Endodermal cell (in vitro differentiated cells): Measurements from ENCODE around the gene DENND1A. TPM values are rescaled to one million over a fixed set of nuclear protein-coding genes. Genes with fewer than 3 reads are reported as not detected.

Source experiments
- DNase-seq: peaks from one replicate; pipeline ENCODE4 v3.0.0-alpha.2; 2017
- H3K27ac ChIP-seq: 2 replicates; pipeline ENCODE4 v1.5.1; 2013; ENCODE audit warnings: mild to moderate bottlenecking, low read depth, low read length, moderate library complexity
- H3K27me3 ChIP-seq: 2 replicates; pipeline ENCODE4 v1.6.1; 2013; ENCODE audit warnings: mild to moderate bottlenecking, low read length, moderate library complexity; ENCODE audit not compliant: insufficient read depth, control insufficient read depth, poor library complexity, severe bottlenecking
- H3K36me3 ChIP-seq: 2 replicates; pipeline ENCODE4 v1.7.0; 2013; ENCODE audit warnings: mild to moderate bottlenecking, low read length, moderate library complexity; ENCODE audit not compliant: control insufficient read depth, insufficient read depth
- H3K4me1 ChIP-seq: one replicate; pipeline ENCODE4 v1.7.0; 2013; ENCODE audit warnings: low read length; ENCODE audit not compliant: control insufficient read depth, insufficient read depth
- H3K4me3 ChIP-seq: 2 replicates; pipeline ENCODE4 v1.5.1; 2013; ENCODE audit warnings: mild to moderate bottlenecking, low read length, moderate library complexity
- H3K9ac ChIP-seq: 2 replicates; pipeline ENCODE4 v1.6.1; 2013; ENCODE audit warnings: mild to moderate bottlenecking, low read length, moderate library complexity; ENCODE audit not compliant: poor library complexity, severe bottlenecking; ENCODE audit errors: extremely low read depth
- H3K9me3 ChIP-seq: 2 replicates; pipeline ENCODE4 v1.6.1; 2013; ENCODE audit warnings: mild to moderate bottlenecking, low read length, moderate library complexity; ENCODE audit not compliant: control insufficient read depth
- H3K27ac Mint-ChIP-seq: 2 replicates; pipeline ENCODE4 v1.8.0; 2020; ENCODE audit warnings: mixed read lengths
- H3K27me3 Mint-ChIP-seq: 2 replicates; pipeline ENCODE4 v1.8.0; 2021; ENCODE audit warnings: mild to moderate bottlenecking, mixed read lengths; ENCODE audit not compliant: insufficient read depth
- H3K36me3 Mint-ChIP-seq: 2 replicates; pipeline ENCODE4 v1.8.0; 2020; ENCODE audit warnings: low read depth, mixed read lengths
- H3K4me1 Mint-ChIP-seq: 2 replicates; pipeline ENCODE4 v1.8.0; 2020; ENCODE audit warnings: mixed read lengths
- H3K4me3 Mint-ChIP-seq: 2 replicates; pipeline ENCODE4 v1.8.0; 2020; ENCODE audit warnings: mild to moderate bottlenecking, moderate library complexity, mixed read lengths
- H3K9me3 Mint-ChIP-seq: 2 replicates; pipeline ENCODE4 v1.8.0; 2020; ENCODE audit warnings: mild to moderate bottlenecking, mixed read lengths
- CTCF ChIP-seq: fragments of 200-600 bp; sonication (generic); conservative IDR thresholded peaks from 2 replicates; pipeline ENCODE4 v1.5.0; 2021; ENCODE audit warnings: antibody characterized with exemption, mild to moderate bottlenecking
- WGBS, 2 experiments: methylation state at CpG; one replicate each; pipeline versions ENCODE4 v1.1.5 to v1.1.7; 2013; ENCODE audit warnings: missing lambda C conversion rate in 2 of 2, mixed read lengths in 1 of 2; ENCODE audit not compliant: insufficient coverage in 1 of 2, insufficient read length in 1 of 2; 5-methylcytosine and 5-hydroxymethylcytosine counted together
- total RNA-seq, 2 donors: library from RNA; stranded (reverse); fragmentation: NEBNext Ultra II Directional in 1 of 2; extraction: Animal tissue kit (Norgen Biotek cat#: 25700) in 1 of 2; gene quantifications; 2 replicates in 1 of 2; 3 replicates in 1 of 2; pipeline ENCODE4 v1.2.1, GENCODE V29; 2021

Gene DENND1A
- total RNA-seq, 2 donors from 2014 or later: 29.5 to 38.4 TPM

DNA sequence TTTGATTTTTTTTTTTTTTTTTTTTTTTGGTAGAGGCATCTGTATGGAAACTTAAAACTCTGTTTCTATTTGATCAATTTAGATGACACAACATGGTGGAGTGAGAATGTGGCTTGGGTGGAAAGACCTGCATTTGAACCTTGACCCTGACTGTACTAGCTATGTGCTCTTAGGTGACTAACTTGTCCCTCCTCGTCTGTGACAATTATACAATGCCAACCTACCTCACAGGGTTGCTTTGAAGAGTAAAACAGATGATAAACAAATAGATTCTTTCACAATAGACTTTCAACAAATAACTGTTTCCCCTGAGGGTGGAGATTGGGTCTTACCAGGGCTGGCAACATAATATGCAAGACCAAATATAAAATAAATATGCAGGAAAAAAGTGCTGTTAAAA, 464.6 kb downstream of the DENND1A start:
- H3K27ac Mint-ChIP-seq: no peak overlapping the region
- no peak overlapping the region for H3K4me3 Mint-ChIP-seq
- Histone ChIP-seq H3K36me3 (no peaks in the 10 kb centered on the region), H3K27ac (no peak overlapping the region), H3K9me3 (no peaks in the 10 kb centered on the region), H3K4me3 (no peak overlapping the region), H3K9ac (no peak overlapping the region), H3K4me1 (peaks cover 10% of the 10 kb centered on the region), H3K27me3 (no peaks in the 10 kb centered on the region)
- no peaks in the 10 kb centered on the region for H3K27me3 Mint-ChIP-seq
- DNase-seq: no peak
- peaks cover 38% of the 10 kb centered on the region for H3K4me1 Mint-ChIP-seq
- H3K9me3 Mint-ChIP-seq: no peaks in the 10 kb centered on the region
- TF ChIP-seq CTCF: no peak
- 100% methylated on average over 1 of the region's 1 CpG; no CpG with 5 or more reads in 1 of the 2 experiments for WGBS, 2 experiments
- H3K36me3 Mint-ChIP-seq: no peaks in the 10 kb centered on the region

DNA sequence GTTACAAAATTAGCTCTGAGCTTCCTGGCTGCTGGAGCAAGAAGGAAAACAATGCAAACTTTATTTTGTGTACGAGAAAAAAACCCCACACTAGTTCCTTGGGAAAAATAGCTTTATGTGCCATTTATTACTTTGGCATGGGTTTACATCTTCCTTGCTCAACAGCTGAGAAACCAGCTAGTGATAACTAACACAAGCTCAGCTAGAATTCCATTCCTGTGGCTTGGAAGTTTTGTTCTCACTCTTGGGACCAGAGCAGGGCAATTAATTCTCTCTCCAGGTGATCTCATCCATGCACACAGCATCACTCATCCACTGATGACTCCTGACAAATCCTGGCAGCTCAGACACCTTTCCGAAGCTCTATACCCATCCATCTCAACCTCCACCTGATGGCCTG, 469.8 kb downstream of the DENND1A start:
- no peak for DNase-seq
- Histone ChIP-seq H3K4me1 (peaks cover 10% of the 10 kb centered on the region), H3K27ac (no peak overlapping the region), H3K36me3 (no peaks in the 10 kb centered on the region), H3K27me3 (no peaks in the 10 kb centered on the region), H3K9me3 (no peaks in the 10 kb centered on the region), H3K9ac (no peak overlapping the region), H3K4me3 (no peak overlapping the region)
- TF ChIP-seq CTCF: no peak
- Mint-ChIP-seq H3K27me3 (no peaks in the 10 kb centered on the region), H3K36me3 (no peaks in the 10 kb centered on the region), H3K27ac (no peak overlapping the region), H3K9me3 (no peaks in the 10 kb centered on the region), H3K4me3 (no peak overlapping the region), H3K4me1 (peaks cover 17% of the 10 kb centered on the region)
- WGBS, 2 experiments: 90 to 92% methylated on average over 2 of the region's 2 CpGs

DNA sequence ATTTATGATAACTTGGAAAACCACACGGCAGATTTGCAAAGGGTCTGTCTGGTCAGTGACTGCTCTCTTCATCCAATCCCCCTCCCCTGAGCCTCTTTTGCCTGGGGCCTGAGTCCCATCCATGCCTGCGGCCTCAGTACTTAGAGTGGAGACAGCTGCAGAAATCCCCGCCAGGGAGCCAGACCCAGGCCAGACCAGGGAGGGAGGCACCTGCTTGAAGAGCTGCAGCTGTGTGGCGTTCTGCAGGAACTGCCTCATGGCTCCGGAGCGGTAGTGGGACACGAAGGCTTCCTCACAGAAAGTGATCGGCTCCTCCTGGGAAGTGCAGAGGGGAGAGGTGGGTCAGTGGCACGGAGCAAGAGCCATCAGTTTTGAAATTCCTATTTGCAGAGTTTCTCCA, 472.3 kb downstream of the DENND1A start:
- Mint-ChIP-seq H3K9me3 (no peaks in the 10 kb centered on the region), H3K4me3 (no peak overlapping the region), H3K27ac (no peak overlapping the region), H3K27me3 (no peaks in the 10 kb centered on the region), H3K4me1 (peaks cover 10% of the 10 kb centered on the region), H3K36me3 (no peaks in the 10 kb centered on the region)
- Histone ChIP-seq H3K27me3 (no peaks in the 10 kb centered on the region), H3K4me1 (peaks cover 7% of the 10 kb centered on the region), H3K9ac (no peak overlapping the region), H3K36me3 (no peaks in the 10 kb centered on the region), H3K4me3 (no peak overlapping the region), H3K27ac (no peak overlapping the region), H3K9me3 (no peaks in the 10 kb centered on the region)
- TF ChIP-seq CTCF: no peak
- 86 to 91% methylated on average over 6 to 9 of the region's 9 CpGs for WGBS, 2 experiments
- no peak for DNase-seq
